Endometrial microvascular endothelial cells (primary cell): ENCODE results near the gene OR10T2. TPM values are rescaled to one million over a fixed set of nuclear protein-coding genes. Genes with fewer than 3 reads are reported as not detected.
"Not testable (repeated sequence)": the region's sequence is repeated elsewhere in the genome, so short reads cannot be mapped to it uniquely, and the experiment has no call there.

ENCODE experiments used
- in situ Hi-C: cut with HindIII; loops from 2 replicates; pipeline ENCODE4 v1.10.0; 2017; ENCODE audit warnings: low sequenced_read_pairs, low pct_unique_long_range_greater_than_20kb; ENCODE audit errors: inconsistent ontology term
- total RNA-seq: library from RNA; depleted of rRNA; stranded (reverse); fragments of >200 nt; gene quantifications from one replicate; pipeline ENCODE4 v1.2.3, GENCODE V29; 2015; ENCODE audit errors: inconsistent ontology term

The OR10T2 gene, protein sequence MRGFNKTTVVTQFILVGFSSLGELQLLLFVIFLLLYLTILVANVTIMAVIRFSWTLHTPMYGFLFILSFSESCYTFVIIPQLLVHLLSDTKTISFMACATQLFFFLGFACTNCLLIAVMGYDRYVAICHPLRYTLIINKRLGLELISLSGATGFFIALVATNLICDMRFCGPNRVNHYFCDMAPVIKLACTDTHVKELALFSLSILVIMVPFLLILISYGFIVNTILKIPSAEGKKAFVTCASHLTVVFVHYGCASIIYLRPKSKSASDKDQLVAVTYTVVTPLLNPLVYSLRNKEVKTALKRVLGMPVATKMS
- total RNA-seq, result not detected

DNA sequence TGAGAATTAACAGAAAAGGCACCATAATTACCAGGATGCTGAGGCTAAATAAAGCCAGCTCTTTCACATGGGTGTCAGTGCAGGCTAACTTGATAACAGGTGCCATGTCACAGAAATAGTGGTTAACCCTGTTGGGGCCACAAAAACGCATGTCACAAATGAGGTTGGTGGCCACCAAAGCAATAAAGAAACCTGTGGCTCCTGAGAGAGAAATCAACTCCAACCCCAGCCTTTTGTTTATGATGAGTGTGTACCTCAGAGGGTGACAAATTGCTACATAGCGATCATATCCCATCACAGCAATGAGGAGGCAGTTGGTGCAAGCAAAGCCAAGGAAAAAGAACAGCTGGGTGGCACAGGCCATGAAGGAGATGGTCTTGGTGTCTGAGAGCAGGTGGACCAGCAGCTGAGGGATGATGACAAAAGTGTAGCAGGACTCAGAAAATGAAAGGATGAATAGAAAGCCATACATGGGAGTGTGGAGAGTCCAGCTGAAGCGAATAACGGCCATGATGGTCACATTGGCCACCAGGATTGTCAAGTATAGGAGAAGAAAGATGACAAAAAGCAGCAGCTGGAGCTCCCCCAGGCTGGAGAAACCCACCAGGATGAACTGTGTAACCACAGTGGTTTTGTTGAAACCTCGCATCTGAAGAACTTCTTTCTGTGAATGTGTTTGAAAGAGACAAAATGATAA lies at the start of gene OR10T2:
Gene OR10T2, minus strand, starts transcription at position 649 of the 697 bp plus-strand sequence. Its CDS starts 0 bp downstream, at position 649.
- in situ Hi-C loops, result no loop called here

DNA sequence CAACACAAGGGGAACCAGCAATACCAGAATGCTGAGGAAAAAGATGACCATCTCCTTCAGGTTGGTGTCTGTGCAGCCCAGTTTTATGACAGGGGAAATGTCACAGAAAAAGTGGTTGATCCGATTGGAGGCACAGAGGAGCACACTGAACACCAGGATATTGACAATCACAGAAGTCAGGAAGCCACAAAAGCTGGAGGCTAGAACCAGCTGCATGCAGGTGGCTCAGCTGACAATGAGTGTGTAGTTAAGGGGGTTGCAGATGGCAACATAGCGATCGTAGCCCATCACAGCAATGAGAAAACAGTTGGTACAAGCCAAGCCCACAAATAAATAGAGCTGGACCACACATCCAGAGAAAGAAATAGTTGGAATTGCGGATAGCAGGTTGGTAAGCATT lies 46.1 kb upstream of the OR10T2 start:
- in situ Hi-C loops, result no loop called here

DNA sequence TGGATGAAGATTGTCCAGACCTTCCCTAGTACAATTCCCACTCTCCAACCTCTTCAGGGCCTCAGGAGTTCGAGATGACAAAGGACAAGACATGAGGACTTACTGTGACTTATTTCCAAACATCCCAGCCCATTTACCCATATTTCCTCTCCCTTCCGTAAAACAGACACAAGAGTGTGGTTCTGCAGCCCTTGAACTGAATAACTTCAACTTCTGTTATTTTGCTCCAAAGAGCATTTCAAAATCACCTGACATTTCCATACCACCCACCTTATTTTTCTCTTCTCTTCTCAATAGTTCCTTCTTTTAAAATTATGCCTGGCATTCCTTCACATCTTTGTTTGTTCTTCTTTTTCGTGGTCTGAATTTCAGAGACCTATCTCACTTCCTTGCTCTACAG lies 35.5 kb upstream of the OR10T2 start:
- in situ Hi-C loops, result no loop called here

DNA sequence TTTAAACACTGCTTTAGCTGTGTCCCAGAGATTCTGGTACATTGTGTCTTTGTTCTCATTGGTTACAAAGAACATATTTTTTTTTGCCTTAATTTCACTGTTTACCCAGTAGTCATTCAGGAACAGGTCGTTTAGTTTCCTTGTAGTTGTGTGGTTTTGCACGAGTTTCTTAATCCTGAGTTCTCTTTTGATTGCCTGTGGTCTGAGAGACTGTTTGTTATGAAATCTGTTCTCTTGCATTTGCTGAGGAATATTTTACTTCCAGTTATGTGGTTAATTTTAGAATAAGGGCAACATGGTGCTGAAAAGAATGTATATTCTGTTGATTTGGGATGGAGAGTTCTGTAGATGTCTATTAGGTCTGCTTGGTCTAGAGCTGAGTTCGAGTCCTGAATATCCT lies 30.9 kb upstream of the OR10T2 start:
- in situ Hi-C loops, result not testable (repeated sequence)

DNA sequence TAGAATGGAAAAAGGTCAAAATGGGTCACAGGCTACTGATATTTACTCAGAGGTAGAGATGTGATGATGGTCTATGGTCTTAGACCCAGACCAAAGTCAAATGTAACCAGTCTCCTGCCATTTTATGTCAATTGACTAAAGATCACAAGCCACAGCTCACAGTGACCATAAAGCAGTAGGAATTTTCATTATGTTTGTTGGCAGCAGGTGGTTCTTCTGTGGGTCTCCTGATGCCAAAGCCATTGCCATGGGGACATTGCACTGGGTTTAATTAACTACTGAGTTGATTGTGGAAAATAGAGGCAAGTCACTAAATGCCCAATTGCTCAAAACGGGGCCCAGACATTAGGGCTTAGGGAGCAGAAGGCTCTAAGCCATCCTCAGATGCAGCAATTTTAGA lies 26.9 kb upstream of the OR10T2 start, which contains the start of gene OR10K2:
Gene OR10K2, minus strand, starts transcription at position 101 of the 400 bp plus-strand sequence. CDS start 5,371 bp downstream, outside the sequence.
- in situ Hi-C loops, result no loop called here

DNA sequence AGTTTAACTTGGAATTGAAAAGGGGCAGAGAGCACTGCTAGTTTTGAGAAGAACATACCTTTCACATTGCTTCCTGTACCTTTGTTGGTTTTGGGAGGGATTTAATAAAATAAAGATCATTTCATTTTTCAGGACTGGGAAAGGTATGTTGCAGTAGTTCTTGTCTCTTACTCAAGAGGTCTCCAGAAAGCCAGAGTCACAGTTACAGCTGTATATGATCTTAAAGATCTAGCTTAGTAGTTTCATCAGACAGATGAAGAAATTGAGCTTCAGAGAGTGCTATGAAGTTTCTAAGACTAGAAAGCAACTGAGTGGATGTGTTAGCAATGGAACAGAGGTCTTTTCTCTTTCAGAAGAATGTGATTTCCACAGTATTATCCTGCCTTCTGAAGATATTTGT lies 25.8 kb upstream of the OR10T2 start:
- in situ Hi-C loops, result no loop called here

DNA sequence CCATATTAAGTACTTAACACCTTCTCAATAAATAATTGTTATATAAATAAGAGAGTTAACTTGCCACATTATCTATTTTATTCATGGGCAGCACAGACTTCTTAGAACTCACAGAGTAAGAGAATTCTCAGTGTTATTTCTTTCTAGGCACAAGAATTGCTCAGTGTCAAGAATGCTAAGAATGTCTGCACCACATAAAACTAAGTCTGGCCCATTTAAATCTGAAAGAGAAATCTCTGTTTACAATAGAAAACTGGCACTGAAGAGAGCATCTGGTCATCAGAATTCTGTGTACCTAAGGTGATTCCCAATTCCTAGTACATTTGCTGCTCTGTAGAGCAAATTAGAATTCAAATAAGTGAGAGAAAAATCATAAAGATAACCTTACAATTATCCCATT lies 22.9 kb upstream of the OR10T2 start:
- in situ Hi-C loops, result no loop called here

DNA sequence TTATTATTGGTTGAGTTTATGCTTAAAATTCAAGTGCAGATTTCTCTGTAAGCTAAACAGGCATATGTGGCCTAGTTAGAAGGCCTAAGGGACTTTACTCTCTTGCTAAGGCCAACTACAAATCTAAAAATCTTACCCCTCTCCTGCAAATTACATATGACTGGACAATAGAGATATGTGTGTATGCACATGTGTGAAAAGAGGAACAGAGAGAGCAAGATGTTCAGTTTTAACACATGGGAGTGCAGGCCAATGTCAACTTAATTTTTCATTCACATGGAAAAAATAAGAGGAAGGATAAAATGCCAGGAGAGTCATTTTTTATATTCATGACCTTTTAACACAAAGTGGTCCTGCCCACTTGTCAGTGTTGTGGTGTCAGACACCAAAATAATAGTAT lies 18.3 kb upstream of the OR10T2 start:
- in situ Hi-C loops, result no loop called here

DNA sequence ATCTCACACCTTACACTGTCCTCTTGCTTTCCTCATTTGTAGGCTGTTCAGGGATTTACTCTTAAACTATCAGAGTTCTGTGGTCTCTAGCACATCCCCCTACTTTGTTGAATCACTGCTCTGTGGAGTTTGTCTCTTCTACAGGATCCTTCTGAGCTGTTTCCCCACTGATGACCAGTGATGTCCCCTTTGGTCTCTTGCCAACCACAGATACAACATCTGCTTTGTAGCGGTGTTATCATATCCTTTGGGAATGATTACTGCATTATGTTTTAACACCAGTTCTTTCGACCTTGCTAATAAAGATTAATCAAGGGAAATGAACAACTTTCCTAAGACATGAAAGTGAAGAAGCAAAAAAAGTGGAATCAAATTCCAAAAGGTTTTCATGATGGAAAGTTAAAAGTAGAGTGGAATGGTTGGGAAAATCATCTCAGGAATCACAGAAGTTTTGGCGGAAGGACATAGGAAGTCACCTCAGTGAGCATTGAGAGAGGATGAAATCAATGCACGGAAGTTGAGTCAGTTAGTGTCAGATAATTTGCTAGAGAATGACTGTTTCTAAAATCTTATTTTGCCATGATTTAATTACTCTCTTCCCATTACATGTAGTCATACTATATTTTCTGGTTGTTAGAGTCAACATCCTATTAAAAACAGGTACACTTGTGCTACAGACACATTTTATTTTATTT lies 15.5 kb upstream of the OR10T2 start:
- in situ Hi-C loops, result no loop called here

DNA sequence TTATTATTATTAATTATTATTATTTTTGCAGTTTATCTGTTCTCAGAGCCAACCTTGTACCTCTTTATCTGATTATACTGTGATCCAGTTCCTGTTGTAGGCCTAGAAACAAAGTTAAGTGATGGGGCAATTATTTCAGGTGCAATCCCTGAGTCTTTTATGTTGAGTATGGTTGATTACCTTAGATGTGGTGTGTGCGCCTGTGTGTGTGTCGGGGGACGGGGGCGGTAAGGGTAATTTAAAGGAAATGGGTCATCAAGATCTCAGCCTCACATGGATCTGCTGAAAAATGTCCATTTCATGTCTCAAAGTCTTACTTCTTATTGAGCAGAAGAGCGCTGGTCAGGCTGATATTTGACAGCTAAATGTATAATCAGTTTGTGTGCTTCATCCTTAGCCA lies 7.8 kb upstream of the OR10T2 start:
- in situ Hi-C loops, result no loop called here

DNA sequence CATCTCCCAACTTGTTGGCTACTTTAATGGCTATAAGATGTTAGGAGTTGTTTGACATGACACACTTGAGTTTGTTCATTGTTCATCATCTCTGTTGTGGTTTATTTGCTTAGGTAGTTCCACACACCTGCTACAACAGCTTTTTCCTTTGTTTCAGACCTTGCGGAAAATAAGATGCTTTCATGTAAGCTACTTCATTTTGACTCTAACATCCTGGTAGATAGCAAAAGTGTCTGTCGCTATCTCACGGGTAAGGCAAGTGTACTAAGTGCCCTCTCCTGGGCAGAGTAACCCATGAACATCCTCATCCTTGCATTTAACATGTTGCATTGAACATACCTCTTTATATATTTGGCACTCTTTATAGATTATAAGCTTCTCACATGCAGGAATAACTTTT lies 1.6 kb upstream of the OR10T2 start:
- in situ Hi-C loops, result no loop called here

DNA sequence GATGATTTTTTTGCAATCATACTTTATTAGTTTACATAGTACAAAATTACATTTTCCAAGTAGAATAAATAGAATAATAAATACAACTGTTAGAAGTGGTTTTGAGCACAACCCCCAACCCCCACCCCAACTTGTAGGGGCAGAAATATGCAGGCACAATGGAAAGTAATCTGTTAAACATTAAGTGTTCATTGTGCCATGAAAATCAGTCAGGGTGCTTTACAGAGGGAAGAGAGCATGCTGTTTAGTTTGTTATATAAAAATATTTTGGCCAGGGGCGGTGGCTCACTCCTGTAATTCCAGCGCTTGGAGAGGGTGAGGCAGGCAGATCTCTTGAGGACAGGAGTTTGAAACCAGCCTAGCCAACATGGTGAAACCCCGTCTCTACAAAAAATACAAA lies 2.6 kb downstream of the OR10T2 start:
- in situ Hi-C loops, result no loop called here

DNA sequence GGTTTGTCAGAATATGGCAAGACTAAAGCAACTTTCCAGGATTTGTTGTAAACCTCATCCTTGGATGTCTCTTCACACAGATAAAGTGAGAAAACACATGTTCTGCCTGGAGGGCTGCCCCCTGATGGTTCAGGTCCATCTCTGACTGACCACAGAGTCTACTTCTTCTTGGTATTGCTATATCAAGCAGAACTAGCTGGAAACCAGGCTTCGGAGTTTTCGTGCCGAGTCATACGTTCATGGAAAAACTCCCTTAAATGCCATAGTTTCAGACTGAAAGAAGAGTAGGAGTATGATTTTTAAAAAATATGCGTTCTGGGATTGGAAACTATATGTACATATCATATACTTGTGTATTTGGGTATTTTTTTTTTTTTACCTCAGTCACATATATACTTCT lies 5.8 kb downstream of the OR10T2 start:
- in situ Hi-C loops, result no loop called here

DNA sequence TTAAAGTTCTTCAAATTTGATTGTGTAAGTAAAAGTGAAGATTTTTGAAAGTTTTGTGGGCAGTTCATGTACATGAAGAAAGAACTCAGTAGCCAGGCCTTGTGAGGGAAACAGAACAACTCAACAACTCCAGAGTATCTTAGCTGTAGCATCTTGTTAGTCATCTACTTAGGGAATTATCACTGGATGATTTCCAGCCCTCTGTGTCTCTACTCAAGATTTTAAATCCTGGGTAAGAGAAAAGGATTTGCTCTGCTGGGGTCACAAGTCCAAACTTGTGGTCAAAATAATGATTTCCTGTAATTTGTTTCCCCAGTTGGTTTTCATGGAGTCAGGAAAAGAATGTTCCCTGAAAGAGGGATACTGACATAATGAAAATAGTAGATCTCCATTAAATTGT lies 8.2 kb downstream of the OR10T2 start:
- in situ Hi-C loops, result no loop called here

DNA sequence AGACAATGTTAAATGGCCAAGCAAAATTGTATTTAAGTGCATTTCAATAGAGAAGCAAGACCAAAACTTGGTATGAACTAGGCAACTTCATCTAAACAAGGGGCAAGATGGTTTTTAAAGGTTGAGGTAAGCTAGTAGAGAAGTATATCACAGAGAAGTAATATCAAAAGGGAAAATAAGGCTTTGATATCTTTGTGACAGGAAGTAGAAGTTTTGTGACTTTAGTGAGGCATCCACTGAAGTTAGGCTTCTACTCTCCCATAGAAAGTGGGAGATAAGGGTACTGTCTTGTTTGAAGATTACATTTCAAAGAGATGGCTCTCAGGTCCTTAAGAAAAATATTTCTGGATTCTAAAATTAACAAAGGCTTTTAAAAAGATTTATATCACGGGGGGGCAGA lies 8.9 kb downstream of the OR10T2 start:
- in situ Hi-C loops, result no loop called here

DNA sequence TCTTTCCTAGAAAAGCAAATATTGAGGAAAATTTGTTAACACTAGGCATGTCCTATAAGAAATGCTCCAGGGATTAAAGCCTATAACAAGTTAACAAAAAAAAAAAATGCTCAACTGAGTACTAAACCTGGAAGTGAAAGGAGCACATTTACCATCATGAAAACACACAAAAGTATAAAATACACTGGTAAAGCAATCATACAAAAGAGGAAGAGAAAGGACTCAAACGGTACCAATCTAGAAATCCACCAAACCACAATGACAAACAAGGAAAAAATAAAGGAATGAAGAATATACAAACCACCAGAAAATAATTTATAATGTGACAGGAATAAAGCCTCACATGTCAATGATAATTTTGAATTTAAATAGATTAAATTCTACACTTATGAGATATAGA lies 24.4 kb downstream of the OR10T2 start:
- in situ Hi-C loops, result no loop called here

DNA sequence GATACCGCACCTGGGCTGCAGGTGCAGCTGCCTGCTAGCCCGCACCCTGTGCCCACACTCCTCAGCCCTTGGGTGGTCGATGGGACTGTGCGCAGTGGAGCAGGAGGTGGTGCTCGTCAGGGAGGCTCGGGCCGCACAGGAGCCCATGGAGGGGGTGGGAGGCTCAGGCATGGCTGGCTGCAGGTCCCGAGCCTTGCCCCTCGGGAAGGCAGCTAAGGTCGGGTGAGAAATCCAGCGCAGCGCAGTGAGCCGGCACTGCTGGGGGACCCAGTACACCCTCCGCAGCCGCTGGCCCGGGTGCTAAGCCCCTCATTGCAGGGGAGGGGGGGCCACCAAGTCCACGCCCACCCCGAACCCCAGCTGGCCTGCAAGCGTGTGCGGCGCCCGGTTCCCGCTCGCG lies 25.2 kb downstream of the OR10T2 start:
- in situ Hi-C loops, result not testable (repeated sequence)

DNA sequence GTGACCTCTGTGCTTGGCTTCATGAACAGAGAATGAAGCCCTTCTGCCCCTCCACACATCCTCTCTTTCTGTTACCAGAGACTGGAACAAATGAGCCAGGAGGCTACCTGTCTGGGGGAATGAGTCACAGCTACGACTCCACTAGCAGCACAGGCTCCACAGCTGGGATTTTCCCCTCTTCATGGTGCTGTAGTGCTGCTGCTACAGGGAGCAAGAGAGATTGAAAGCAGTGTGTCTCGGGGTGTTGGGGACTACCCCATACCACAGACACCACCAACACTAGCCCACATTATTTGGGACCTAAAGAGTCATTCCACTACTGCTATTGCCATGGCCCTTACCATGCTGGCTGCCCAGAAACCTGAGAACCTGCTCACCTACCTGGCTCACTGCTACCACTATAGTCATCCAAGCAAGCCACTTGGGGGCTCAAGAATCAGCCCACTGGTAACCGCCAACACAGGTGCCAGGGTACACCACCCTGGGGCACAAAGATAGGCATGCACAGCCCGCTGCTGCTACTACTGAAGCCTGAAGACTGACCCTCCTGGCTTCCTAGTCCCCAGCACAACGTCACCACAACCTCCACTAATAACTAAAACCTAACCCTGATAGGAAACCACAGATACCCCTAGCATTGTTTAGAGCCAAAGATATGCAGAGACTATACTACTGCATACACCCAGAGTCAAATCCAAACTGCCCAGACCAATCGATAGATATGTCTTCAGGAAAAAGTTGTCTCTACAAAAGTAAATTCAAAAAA lies 27.9 kb downstream of the OR10T2 start:
- in situ Hi-C loops, result no loop called here

DNA sequence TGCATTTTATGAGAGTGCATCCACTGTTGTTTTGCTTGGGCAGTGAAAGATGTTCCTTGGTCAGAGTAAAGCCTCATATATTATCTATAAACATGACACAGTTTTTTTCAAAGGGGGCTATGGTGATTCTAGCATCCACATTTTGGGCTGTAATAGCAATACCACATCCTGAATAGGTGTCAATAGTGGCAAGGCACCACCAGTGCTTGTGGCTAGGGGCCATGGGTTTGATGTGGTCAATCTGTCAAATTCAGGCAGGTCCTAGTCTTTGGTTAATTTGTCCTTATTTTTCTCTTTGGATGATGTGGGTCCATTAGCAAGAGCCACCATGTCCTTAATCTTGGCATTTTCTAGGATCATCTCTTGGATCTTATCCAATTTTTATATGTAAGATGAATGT lies 32.5 kb downstream of the OR10T2 start:
- in situ Hi-C loops, result no loop called here
